ENCODE data around the gene CCDC3.

CCDC3 gene

GRCh38 chr10:12943425-12943824 lies 58.1 kb downstream of the CCDC3 start:
- no peak for TF ChIP-seq REST (IDR thresholded peaks at IDR 0.05; ENCODE audit: insufficient read depth in 1 of 2, low read depth in 2 of 2, low read length in 2 of 2)
- no peak for TF ChIP-seq SIN3A (IDR thresholded peaks at IDR 0.05; ENCODE audit: borderline replicate concordance, insufficient read depth, low read length)
- TF ChIP-seq POLR2AphosphoS5 (IDR thresholded peaks at IDR 0.05; ENCODE audit: low read depth, low read length): no peak
- TF ChIP-seq TAF1 (IDR thresholded peaks at IDR 0.05; ENCODE audit: borderline replicate concordance, insufficient read depth, low read length): no peak
- no peak for TF ChIP-seq FOXP2 (optimal IDR thresholded peaks at IDR 0.05; ENCODE audit: borderline replicate concordance, extremely low read depth, extremely low read length, insufficient read depth)

- no peak for TF ChIP-seq POLR2AphosphoS5 (IDR thresholded peaks at IDR 0.05; ENCODE audit: low read depth, low read length)
- TF ChIP-seq FOXP2 (optimal IDR thresholded peaks at IDR 0.05; ENCODE audit: borderline replicate concordance, extremely low read depth, extremely low read length, insufficient read depth): no peak
- no peak for TF ChIP-seq TAF1 (IDR thresholded peaks at IDR 0.05; ENCODE audit: borderline replicate concordance, insufficient read depth, low read length)
- no peak for TF ChIP-seq SIN3A (IDR thresholded peaks at IDR 0.05; ENCODE audit: borderline replicate concordance, insufficient read depth, low read length)
- no peak for TF ChIP-seq REST (IDR thresholded peaks at IDR 0.05; ENCODE audit: insufficient read depth in 1 of 2, low read depth in 2 of 2, low read length in 2 of 2)
Observed at GRCh38 chr10:12941966-12942365, 59.5 kb downstream of the CCDC3 start.

GRCh38 chr10:12940791-12941190 lies 60.7 kb downstream of the CCDC3 start:
- TF ChIP-seq TAF1 (IDR thresholded peaks at IDR 0.05; ENCODE audit: borderline replicate concordance, insufficient read depth, low read length): no peak
- no peak for TF ChIP-seq POLR2AphosphoS5 (IDR thresholded peaks at IDR 0.05; ENCODE audit: low read depth, low read length)
- TF ChIP-seq FOXP2 (optimal IDR thresholded peaks at IDR 0.05; ENCODE audit: borderline replicate concordance, extremely low read depth, extremely low read length, insufficient read depth): no peak
- no peak for TF ChIP-seq REST (IDR thresholded peaks at IDR 0.05; ENCODE audit: insufficient read depth in 1 of 2, low read depth in 2 of 2, low read length in 2 of 2)
- TF ChIP-seq SIN3A (IDR thresholded peaks at IDR 0.05; ENCODE audit: borderline replicate concordance, insufficient read depth, low read length): no peak

GRCh38 chr10:12938271-12938670 lies 63.2 kb downstream of the CCDC3 start:
- TF ChIP-seq FOXP2 (optimal IDR thresholded peaks at IDR 0.05; ENCODE audit: borderline replicate concordance, extremely low read depth, extremely low read length, insufficient read depth) (no peak), POLR2AphosphoS5 (IDR thresholded peaks at IDR 0.05; ENCODE audit: low read depth, low read length) (no peak), REST (IDR thresholded peaks at IDR 0.05; ENCODE audit: insufficient read depth in 1 of 2, low read depth in 2 of 2, low read length in 2 of 2) (no peak), TAF1 (IDR thresholded peaks at IDR 0.05; ENCODE audit: borderline replicate concordance, insufficient read depth, low read length) (no peak), SIN3A (IDR thresholded peaks at IDR 0.05; ENCODE audit: borderline replicate concordance, insufficient read depth, low read length) (no peak)

- TF ChIP-seq REST (IDR thresholded peaks at IDR 0.05; ENCODE audit: insufficient read depth in 1 of 2, low read depth in 2 of 2, low read length in 2 of 2) (no peak), TAF1 (IDR thresholded peaks at IDR 0.05; ENCODE audit: borderline replicate concordance, insufficient read depth, low read length) (no peak), FOXP2 (optimal IDR thresholded peaks at IDR 0.05; ENCODE audit: borderline replicate concordance, extremely low read depth, extremely low read length, insufficient read depth) (no peak), SIN3A (IDR thresholded peaks at IDR 0.05; ENCODE audit: borderline replicate concordance, insufficient read depth, low read length) (no peak), POLR2AphosphoS5 (IDR thresholded peaks at IDR 0.05; ENCODE audit: low read depth, low read length) (no peak)
Observed at GRCh38 chr10:12937527-12937926, 64.0 kb downstream of the CCDC3 start.

All from PFSK-1 (cell line).